ENCODE results near the gene HIPK3.

HIPK3 gene

DNA sequence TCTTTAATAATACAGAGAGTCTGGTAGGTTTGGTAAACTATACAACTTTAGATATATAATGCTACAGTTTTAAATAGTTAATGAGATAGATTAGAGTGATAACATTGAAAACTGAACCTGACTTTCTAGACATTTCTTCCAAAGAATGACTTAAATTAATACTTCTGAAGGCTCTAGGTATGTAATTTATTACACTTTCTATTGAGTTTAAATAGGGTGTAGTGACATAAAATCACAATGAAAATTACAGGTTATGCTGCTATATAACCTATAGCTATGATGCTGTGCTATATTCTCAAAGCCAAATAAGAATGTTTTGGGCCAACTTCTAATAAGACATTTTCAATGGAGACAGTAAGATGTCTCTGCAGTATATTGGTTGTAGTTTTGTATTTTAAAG lies 7.7 kb downstream of the HIPK3 start:
- Histone ChIP-seq H3K9ac (ENCODE audit: low read length) (no peak overlapping the region), H3K36me3 (replicated peaks; ENCODE audit: low read depth, low read length) (no peaks in the 10 kb centered on the region), H3K4me1 (ENCODE audit: low read length) (no peaks in the 10 kb centered on the region), H2AFZ (ENCODE audit: low read depth, low read length) (no peak overlapping the region), H3K27ac (ENCODE audit: low read length) (no peak overlapping the region), H3K9me3 (ENCODE audit: insufficient read depth, low read length) (no peaks in the 10 kb centered on the region), H3K27me3 (ENCODE audit: low read depth, low read length) (no peaks in the 10 kb centered on the region), H4K20me1 (ENCODE audit: insufficient read depth, low read length) (peaks cover 22% of the 10 kb centered on the region), H3K79me2 (ENCODE audit: low read length) (peaks cover 69% of the 10 kb centered on the region), H3K4me3 (ENCODE audit: low read length) (no peak overlapping the region), H3K4me2 (ENCODE audit: low read length) (no peak overlapping the region)
- TF ChIP-seq EZH2phosphoT487 (IDR thresholded peaks at IDR 0.05; ENCODE audit: low read depth) = no peak
- no peak for TF ChIP-seq CTCF (IDR thresholded peaks at IDR 0.05; ENCODE audit: low read depth, low read length)

GRCh38 chr11:33266393-33267215 lies 9.4 kb downstream of the HIPK3 start:
- Histone ChIP-seq H3K27ac (ENCODE audit: low read length) (no peak overlapping the region), H3K9me3 (ENCODE audit: insufficient read depth, low read length) (no peaks in the 10 kb centered on the region), H4K20me1 (ENCODE audit: insufficient read depth, low read length) (peaks cover 17% of the 10 kb centered on the region), H3K4me3 (ENCODE audit: low read length) (no peak overlapping the region), H3K27me3 (ENCODE audit: low read depth, low read length) (no peaks in the 10 kb centered on the region), H2AFZ (ENCODE audit: low read depth, low read length) (no peak overlapping the region), H3K4me2 (ENCODE audit: low read length) (no peak overlapping the region), H3K36me3 (replicated peaks; ENCODE audit: low read depth, low read length) (no peaks in the 10 kb centered on the region), H3K79me2 (ENCODE audit: low read length) (peaks cover 59% of the 10 kb centered on the region), H3K4me1 (ENCODE audit: low read length) (no peaks in the 10 kb centered on the region), H3K9ac (ENCODE audit: low read length) (no peak overlapping the region)
- TF ChIP-seq CTCF (IDR thresholded peaks at IDR 0.05; ENCODE audit: low read depth, low read length) = no peak
- no peak for TF ChIP-seq EZH2phosphoT487 (IDR thresholded peaks at IDR 0.05; ENCODE audit: low read depth)

DNA sequence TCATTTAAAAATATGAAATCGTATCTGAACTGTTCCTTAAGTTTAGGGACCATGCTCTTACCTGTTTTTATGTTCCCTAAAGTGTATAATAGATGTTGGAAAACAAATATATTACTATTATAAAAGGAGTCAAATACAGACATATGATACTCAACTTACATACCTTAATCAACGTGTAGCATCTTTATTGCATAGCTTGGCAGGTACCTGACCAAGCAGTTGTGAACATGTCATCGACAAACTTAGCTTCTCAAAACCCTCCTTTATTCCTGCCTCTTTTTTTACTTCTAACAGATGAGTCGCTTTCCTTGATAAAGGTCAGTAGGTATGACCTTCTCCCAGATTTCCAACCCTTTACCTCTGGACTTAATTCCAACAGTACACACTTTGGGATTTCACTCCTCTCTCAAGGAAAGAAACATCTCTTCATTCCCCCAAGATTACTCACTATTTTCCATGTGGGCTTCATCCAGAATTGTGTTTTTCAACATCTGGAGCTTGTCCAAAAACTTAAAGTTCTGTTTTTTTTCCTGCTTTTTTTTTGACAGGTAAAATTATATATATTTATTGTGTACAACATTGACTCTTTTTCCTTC lies 11.9 kb downstream of the HIPK3 start:
- Histone ChIP-seq H3K4me2 (ENCODE audit: low read length) (no peak overlapping the region), H3K9ac (ENCODE audit: low read length) (no peak overlapping the region)

More for the DNA sequence above, 11.9 kb downstream of the HIPK3 start:
- H3K79me2 ChIP-seq (ENCODE audit: low read length) = peaks cover 41% of the 10 kb centered on the region
- no peak overlapping the region for H3K27ac ChIP-seq (ENCODE audit: low read length)
- H3K27me3 ChIP-seq (ENCODE audit: low read depth, low read length) = no peaks in the 10 kb centered on the region
- no peak overlapping the region for H2AFZ ChIP-seq (ENCODE audit: low read depth, low read length)
- H4K20me1 ChIP-seq (ENCODE audit: insufficient read depth, low read length) = peaks cover 13% of the 10 kb centered on the region; the same call in 1 of the 2 replicates
- TF ChIP-seq CTCF (IDR thresholded peaks at IDR 0.05; ENCODE audit: low read depth, low read length) (no peak), EZH2phosphoT487 (IDR thresholded peaks at IDR 0.05; ENCODE audit: low read depth) (no peak)
- H3K4me1 ChIP-seq (ENCODE audit: low read length) = no peaks in the 10 kb centered on the region
- no peak overlapping the region for H3K4me3 ChIP-seq (ENCODE audit: low read length)
- H3K36me3 ChIP-seq (replicated peaks; ENCODE audit: low read depth, low read length) = no peaks in the 10 kb centered on the region
- no peaks in the 10 kb centered on the region for H3K9me3 ChIP-seq (ENCODE audit: insufficient read depth, low read length)

All from OCI-LY3 (cell line).